ENCODE measurements around the gene FRRS1L.

GRCh38 chr9:109176963-109177362 is 9.9 kb upstream of the FRRS1L start:
- TF ChIP-seq CTCF (conservative IDR thresholded peaks at IDR 0.05) (no peak), EZH2 (IDR thresholded peaks at IDR 0.05; ENCODE audit: low read depth) (no peak)

Measured in PC-9 (cell line).